K562 (cell line): ENCODE measurements around the gene TRAK1. TPM values are rescaled to one million over a fixed set of nuclear protein-coding genes. Genes with fewer than 3 reads are reported as not detected.

Source experiments
- ATAC-seq: fragments of 200-7000 bp; cut with Tn5 transposase; 3 replicates; pipeline ENCODE4 v1.9.1; 2020; ENCODE audit warnings: moderate library complexity
- BruUV-seq: library from RNA; stranded (reverse); fragments of 400-500 nt; replicated peaks from 2 replicates; lab custom pipeline; 2021; lab: Mats Ljungman, UMichigan
- CTCF ChIA-PET: fragments of 300-600 bp; formaldehyde crosslinking; extraction: SDS; loops from one replicate; lab custom pipeline; 2021; ENCODE audit warnings: low intra/inter-chr PET ratio; lab: Yijun Ruan, JAX
- POLR2A ChIA-PET: fragments of 300-600, 350-650 bp; sonication (Branson Sonifier 250); formaldehyde crosslinking; extraction: SDS; loops from one replicate; lab custom pipeline; 2021; ENCODE audit warnings: antibody characterized with exemption, inconsistent platforms; lab: Yijun Ruan, JAX
- DNase-seq, 4 experiments: peaks; one replicate each; pipeline versions ENCODE4 v3.0.0 to v3.0.0-alpha.2; 2011 to 2018; ENCODE audit warnings: low spot score in 3 of 4, mixed read lengths in 3 of 4; ENCODE audit errors: extremely low read depth in 1 of 4
- FAIRE-seq: peaks from 2 replicates; lab custom pipeline; 2011; peaks lifted over from hg19 to GRCh38; lab: Jason Lieb, UNC
- H2AFZ ChIP-seq: 2 replicates; pipeline ENCODE4 v1.6.0; 2011; ENCODE audit warnings: low read depth, low read length, control low read depth, inconsistent platforms
- H3K27ac ChIP-seq: fragments of 200-600 bp; 3 replicates; pipeline ENCODE4 v1.8.0; 2011; ENCODE audit warnings: low read depth, mild to moderate bottlenecking, control low read depth, inconsistent platforms, low read length, moderate library complexity, mixed read lengths; ENCODE audit errors: extremely low read depth
- H3K27me3 ChIP-seq, 2 experiments: fragments of 300-600 bp in 1 of 2; 2 replicates in 1 of 2; 3 replicates in 1 of 2; pipeline versions ENCODE4 v1.6.0 to v1.8.0; 2011; ENCODE audit warnings: inconsistent platforms in 2 of 2, low read length in 2 of 2, mild to moderate bottlenecking in 1 of 2, mixed read lengths in 1 of 2, moderate library complexity in 1 of 2; ENCODE audit not compliant: control insufficient read depth in 2 of 2, insufficient read depth in 2 of 2
- H3K36me3 ChIP-seq: fragments of 300-600 bp; 3 replicates; pipeline ENCODE4 v1.8.0; 2011; ENCODE audit warnings: mild to moderate bottlenecking, low read length, inconsistent platforms; ENCODE audit not compliant: control insufficient read depth, insufficient read depth
- H3K4me1 ChIP-seq, 2 experiments: fragments of 200-600 bp in 1 of 2; replicated peaks in 1 of 2; 2 replicates in 1 of 2; 3 replicates in 1 of 2; pipeline versions ENCODE4 v1.5.1 to v1.8.0; 2011; ENCODE audit warnings: inconsistent platforms in 2 of 2, low read length in 2 of 2, mild to moderate bottlenecking in 1 of 2, mixed read lengths in 1 of 2, moderate library complexity in 1 of 2; ENCODE audit not compliant: control insufficient read depth in 2 of 2, insufficient read depth in 2 of 2
- H3K4me2 ChIP-seq: 2 replicates; pipeline ENCODE4 v1.6.1; 2011; ENCODE audit warnings: low read length, control low read depth, inconsistent platforms, mixed read lengths; ENCODE audit not compliant: insufficient read depth
- H3K4me3 ChIP-seq: fragments of 200-600 bp; sonication (generic), shearing (Covaris generic); 2 replicates; pipeline ENCODE4 v1.5.1; 2016; ENCODE audit warnings: control low read depth, inconsistent platforms
- H3K79me2 ChIP-seq: fragments of 200-600 bp; 3 replicates; pipeline ENCODE4 v1.8.0; 2011; ENCODE audit warnings: low read length, inconsistent platforms; ENCODE audit not compliant: control insufficient read depth, insufficient read depth
- H3K9ac ChIP-seq, 2 experiments: 2 replicates each; pipeline versions ENCODE4 v1.6.0 to v1.6.1; 2011; ENCODE audit warnings: low read depth in 2 of 2, low read length in 2 of 2, control low read depth in 1 of 2, inconsistent platforms in 1 of 2, mild to moderate bottlenecking in 1 of 2, mixed read lengths in 1 of 2; ENCODE audit not compliant: insufficient read depth in 1 of 2
- H3K9me1 ChIP-seq: one replicate; pipeline ENCODE4 v1.6.0; 2011; ENCODE audit warnings: inconsistent platforms, mild to moderate bottlenecking, low read length, moderate library complexity; ENCODE audit not compliant: control insufficient read depth, insufficient read depth
- H3K9me3 ChIP-seq: replicated peaks from 2 replicates; pipeline ENCODE4 v1.5.1; 2011; ENCODE audit warnings: low read depth, low read length, inconsistent platforms; ENCODE audit not compliant: control insufficient read depth, insufficient read depth
- H4K20me1 ChIP-seq: replicated peaks from 2 replicates; pipeline ENCODE4 v1.6.1; 2011; ENCODE audit warnings: low read length, inconsistent platforms, mixed read lengths; ENCODE audit not compliant: control insufficient read depth, insufficient read depth
- MEIS2 ChIP-seq: fragments of 450-650 bp; IDR thresholded peaks from 2 replicates; pipeline ENCODE4 v1.6.1; 2014; ENCODE audit warnings: mild to moderate bottlenecking; ENCODE audit not compliant: partially characterized antibody
- NR1H2 ChIP-seq: sonication (generic); formaldehyde crosslinking; IDR thresholded peaks from 2 replicates; pipeline ENCODE4 v1.4.0; 2020; ENCODE audit warnings: mild to moderate bottlenecking, missing genetic modification reagents
- ZNF121 ChIP-seq: sonication (generic); formaldehyde crosslinking; conservative IDR thresholded peaks from 2 replicates; pipeline ENCODE4 v1.8.0; 2022; ENCODE audit warnings: missing genetic modification reagents
- ZNF668 ChIP-seq: fragments of 250-450 bp; sonication (Bioruptor Pico); IDR thresholded peaks from 2 replicates; pipeline ENCODE4 v1.8.0; 2022; ENCODE audit warnings: mild to moderate bottlenecking, inconsistent platforms
- WGBS: fragments of 100-300 bp; shearing (Covaris generic); methylation state at CpG from one replicate; pipeline ENCODE4 v1.1.6; 2016; ENCODE audit warnings: low coverage, mixed read lengths; ENCODE audit not compliant: insufficient coverage; ENCODE audit errors: missing lambda C conversion rate; 5-methylcytosine and 5-hydroxymethylcytosine counted together
- in situ Hi-C: fragments of 300-500 bp; cut with MboI; formaldehyde crosslinking; loops from 4 replicates; pipeline ENCODE4 v1.15.0; 2018; ENCODE audit warnings: inconsistent platforms, mixed read lengths
- intact Hi-C: fragments of 100-400 bp; cut with micrococcal nuclease; formaldehyde crosslinking; loops from 2 replicates; pipeline ENCODE4 v1.14.2; 2022
- polyA plus RNA-seq, 8 experiments: library from polyadenylated mRNA; depleted of rRNA in 4 of 8; stranded (reverse) in 5 of 8; unstranded in 3 of 8; fragments of >200 nt; fragmentation: Nextera tagmentation in 2 of 8; fragmentation: Illumina TruSeq in 1 of 8; extraction: Ambion mirVana in 2 of 8; extraction: Trizol in 1 of 8; gene quantifications; 2 replicates each; pipeline versions ENCODE4 v1.2.1 to v1.2.3, GENCODE V29; 2011 to 2014; ENCODE audit warnings: inconsistent platforms in 1 of 8, missing spikeins in 1 of 8
- total RNA-seq, 7 experiments: library from RNA; depleted of rRNA in 6 of 7; stranded (reverse); fragments of >200 nt in 6 of 7; fragmentation: Illumina TruSeq in 2 of 7; extraction: Trizol in 2 of 7; gene quantifications; 2 replicates each; pipeline versions ENCODE4 v1.2.1 to v1.2.3, GENCODE V29; 2011 to 2021; ENCODE audit warnings: low replicate concordance in 1 of 7
- TF ChIP-seq, protein P1 (sequence below): sonication (generic); formaldehyde crosslinking; IDR thresholded peaks from 2 replicates; pipeline ENCODE4 v1.8.1; 2022; ENCODE audit warnings: missing genetic modification reagents

Gene TRAK1
- total and polyA plus RNA-seq, 9 of the 15 experiments (the other 6 are each of a cell fraction or from before 2014, with no cell fraction given): 5.3 to 28.5 (median 17.5) TPM

DNA sequence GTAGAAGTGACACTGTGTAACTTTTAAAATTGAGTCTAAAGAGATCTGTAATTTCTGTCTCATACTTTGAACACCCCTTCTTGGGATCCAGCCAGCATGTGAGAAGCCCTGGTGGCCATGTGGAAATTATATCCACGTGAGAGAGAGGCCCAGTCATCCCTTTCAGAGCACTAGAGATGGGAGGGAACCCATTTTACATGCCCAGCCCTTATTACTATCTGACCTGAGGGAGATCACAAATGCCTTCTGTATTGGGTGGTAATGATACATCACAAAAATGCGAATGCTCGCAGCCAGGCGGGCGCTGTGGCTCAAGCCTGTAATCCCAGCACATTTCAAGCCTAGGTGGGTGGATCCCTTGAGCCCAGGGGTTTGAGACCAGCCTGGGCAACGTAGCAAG lies 27.3 kb upstream of the TRAK1 start:
- H3K27ac ChIP-seq: no peak overlapping the region
- no peak overlapping the region for H3K4me3 ChIP-seq
- H4K20me1 ChIP-seq: peaks cover 7% of the 10 kb centered on the region
- WGBS: 70% methylated on average over 6 of the region's 6 CpGs
- no peak for ATAC-seq
- no peaks in the 10 kb centered on the region for H3K36me3 ChIP-seq
- in situ Hi-C loops: no loop called here
- no peaks in the 10 kb centered on the region for H3K9me3 ChIP-seq
- CTCF ChIA-PET: interaction anchor here (0.6 kb wide), 1 partner anchor 236 kb away, joined by 4 read pairs; no protein-coding TSS in a partner anchor
- POLR2A ChIA-PET: no interaction called here
- no peak for FAIRE-seq
- H3K4me1 ChIP-seq: no peaks in the 10 kb centered on the region; a peak in 1 of 5 replicates
- TF ChIP-seq, protein P1, sequence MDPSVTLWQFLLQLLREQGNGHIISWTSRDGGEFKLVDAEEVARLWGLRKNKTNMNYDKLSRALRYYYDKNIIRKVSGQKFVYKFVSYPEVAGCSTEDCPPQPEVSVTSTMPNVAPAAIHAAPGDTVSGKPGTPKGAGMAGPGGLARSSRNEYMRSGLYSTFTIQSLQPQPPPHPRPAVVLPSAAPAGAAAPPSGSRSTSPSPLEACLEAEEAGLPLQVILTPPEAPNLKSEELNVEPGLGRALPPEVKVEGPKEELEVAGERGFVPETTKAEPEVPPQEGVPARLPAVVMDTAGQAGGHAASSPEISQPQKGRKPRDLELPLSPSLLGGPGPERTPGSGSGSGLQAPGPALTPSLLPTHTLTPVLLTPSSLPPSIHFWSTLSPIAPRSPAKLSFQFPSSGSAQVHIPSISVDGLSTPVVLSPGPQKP: no peak
- TF ChIP-seq ZNF121 (CRISPR knock-in tag): peak; percentile 51
- TF ChIP-seq ZNF668: no peak
- no peak for TF ChIP-seq NR1H2
- no peak for TF ChIP-seq MEIS2
- peaks cover 8% of the 10 kb centered on the region; the same call in 2 of the 3 replicates for H3K79me2 ChIP-seq
- no peak overlapping the region for H3K4me2 ChIP-seq
- no peaks in the 10 kb centered on the region for H3K27me3 ChIP-seq
- no peak for DNase-seq
- H2AFZ ChIP-seq: no peak overlapping the region
- no TSS peak for BruUV-seq
- H3K9ac ChIP-seq: no peak overlapping the region
- peaks cover 5% of the 10 kb centered on the region for H3K9me1 ChIP-seq
- intact Hi-C loops: no loop called here
